ENCODE results near the gene LTV1. TPM values are rescaled to one million over a fixed set of nuclear protein-coding genes. Genes with fewer than 3 reads are reported as not detected.
"Not testable (repeated sequence)": the region's sequence is repeated elsewhere in the genome, so short reads cannot be mapped to it uniquely, and the experiment has no call there.

LTV1 gene
- total RNA-seq, 2 donors from 2014 or later, result 26.3 to 30.8 TPM

DNA sequence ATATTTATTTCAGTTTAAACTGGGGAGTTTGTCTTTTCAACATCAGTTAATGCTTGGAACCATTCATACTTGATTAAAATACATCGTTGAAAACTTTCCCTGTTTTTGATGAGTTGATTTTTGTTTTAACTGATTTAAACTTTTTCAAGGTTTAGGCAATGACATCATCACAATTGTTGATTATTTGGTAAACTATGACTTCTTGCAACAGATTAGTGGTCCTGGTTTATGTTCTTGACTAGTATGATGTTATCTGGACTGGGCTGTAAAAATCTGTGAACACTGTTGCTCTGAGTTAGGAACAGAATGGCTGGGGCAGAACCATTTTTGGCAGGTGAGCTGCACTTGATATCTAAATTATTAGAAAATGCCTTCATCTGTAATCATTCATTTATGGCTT, 21.1 kb downstream of the LTV1 start, which contains the start of gene ZC2HC1B:
Gene ZC2HC1B, plus strand, starts transcription at position 241 of the 400 bp plus-strand sequence. Its CDS starts 66 bp downstream, at position 307.
- H3K27ac ChIP-seq (ENCODE audit: low read depth, low read length), result no peak within 1 kb of the TSS
- no peak for DNase-seq
- peaks cover 13% of the 10 kb centered on the region for H3K9me3 ChIP-seq (ENCODE audit: control insufficient read depth, low read length)
- H3K4me3 ChIP-seq (ENCODE audit: low read length), result no peak within 1 kb of the TSS
- Mint-ChIP-seq H3K4me1 (no peaks in the 10 kb centered on the region), H3K27me3 (ENCODE audit: insufficient read depth) (no peaks in the 10 kb centered on the region), H3K9me3 (no peaks in the 10 kb centered on the region), H3K27ac (no peak within 1 kb of the TSS), H3K4me3 (no peak within 1 kb of the TSS), H3K36me3 (ENCODE audit: low read depth) (peaks cover 42% of the 10 kb centered on the region)
- TF ChIP-seq, protein P1, sequence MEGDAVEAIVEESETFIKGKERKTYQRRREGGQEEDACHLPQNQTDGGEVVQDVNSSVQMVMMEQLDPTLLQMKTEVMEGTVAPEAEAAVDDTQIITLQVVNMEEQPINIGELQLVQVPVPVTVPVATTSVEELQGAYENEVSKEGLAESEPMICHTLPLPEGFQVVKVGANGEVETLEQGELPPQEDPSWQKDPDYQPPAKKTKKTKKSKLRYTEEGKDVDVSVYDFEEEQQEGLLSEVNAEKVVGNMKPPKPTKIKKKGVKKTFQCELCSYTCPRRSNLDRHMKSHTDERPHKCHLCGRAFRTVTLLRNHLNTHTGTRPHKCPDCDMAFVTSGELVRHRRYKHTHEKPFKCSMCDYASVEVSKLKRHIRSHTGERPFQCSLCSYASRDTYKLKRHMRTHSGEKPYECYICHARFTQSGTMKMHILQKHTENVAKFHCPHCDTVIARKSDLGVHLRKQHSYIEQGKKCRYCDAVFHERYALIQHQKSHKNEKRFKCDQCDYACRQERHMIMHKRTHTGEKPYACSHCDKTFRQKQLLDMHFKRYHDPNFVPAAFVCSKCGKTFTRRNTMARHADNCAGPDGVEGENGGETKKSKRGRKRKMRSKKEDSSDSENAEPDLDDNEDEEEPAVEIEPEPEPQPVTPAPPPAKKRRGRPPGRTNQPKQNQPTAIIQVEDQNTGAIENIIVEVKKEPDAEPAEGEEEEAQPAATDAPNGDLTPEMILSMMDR (conservative IDR thresholded peaks at IDR 0.05), result no peak
- H3K9ac ChIP-seq (ENCODE audit: extremely low read depth, low read length, poor library complexity, severe bottlenecking), result no peak within 1 kb of the TSS
- H3K4me1 ChIP-seq (ENCODE audit: control insufficient read depth, insufficient read depth, low read length), result no peaks in the 10 kb centered on the region
- no peaks in the 10 kb centered on the region for H3K27me3 ChIP-seq (ENCODE audit: control insufficient read depth, insufficient read depth, low read length, poor library complexity, severe bottlenecking)
- 83 to 100% methylated on average over 1 of the region's 1 CpG for WGBS, 2 experiments (ENCODE audit: insufficient coverage in 1 of 2, insufficient read length in 1 of 2)
- peaks cover 61% of the 10 kb centered on the region for H3K36me3 ChIP-seq (ENCODE audit: control insufficient read depth, insufficient read depth, low read length)

DNA sequence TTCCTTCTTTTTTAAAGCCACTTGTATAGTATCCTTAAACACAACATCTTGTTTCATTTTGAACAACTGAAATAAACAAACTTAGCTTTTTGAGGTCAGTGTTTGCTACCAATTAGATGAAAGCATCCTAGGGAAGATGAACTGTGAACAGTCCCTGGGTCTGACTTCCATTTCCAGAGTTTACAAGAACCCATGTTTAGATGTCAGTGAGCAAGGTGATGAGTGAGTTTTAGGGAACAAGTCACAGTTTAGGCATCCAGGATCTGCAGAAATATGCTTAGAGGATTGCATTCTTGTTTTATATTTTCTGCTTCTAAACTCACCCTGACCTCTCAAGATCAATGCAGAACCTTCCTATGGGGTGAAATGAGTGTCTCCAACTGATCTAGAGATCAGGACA, 24.1 kb downstream of the LTV1 start:
- Mint-ChIP-seq H3K27me3 (ENCODE audit: insufficient read depth) (no peaks in the 10 kb centered on the region), H3K4me1 (no peaks in the 10 kb centered on the region), H3K27ac (no peak overlapping the region), H3K4me3 (no peak overlapping the region), H3K36me3 (ENCODE audit: low read depth) (peaks cover 22% of the 10 kb centered on the region), H3K9me3 (no peaks in the 10 kb centered on the region)
- Histone ChIP-seq H3K36me3 (ENCODE audit: control insufficient read depth, insufficient read depth, low read length) (peaks cover 34% of the 10 kb centered on the region), H3K27me3 (ENCODE audit: control insufficient read depth, insufficient read depth, low read length, poor library complexity, severe bottlenecking) (no peaks in the 10 kb centered on the region), H3K4me1 (ENCODE audit: control insufficient read depth, insufficient read depth, low read length) (no peaks in the 10 kb centered on the region), H3K9ac (ENCODE audit: extremely low read depth, low read length, poor library complexity, severe bottlenecking) (no peak overlapping the region), H3K27ac (ENCODE audit: low read depth, low read length) (no peak overlapping the region), H3K4me3 (ENCODE audit: low read length) (no peak overlapping the region), H3K9me3 (ENCODE audit: control insufficient read depth, low read length) (peaks cover 13% of the 10 kb centered on the region)
- DNase-seq, result no peak
- TF ChIP-seq, protein P1 (conservative IDR thresholded peaks at IDR 0.05), result no peak

DNA sequence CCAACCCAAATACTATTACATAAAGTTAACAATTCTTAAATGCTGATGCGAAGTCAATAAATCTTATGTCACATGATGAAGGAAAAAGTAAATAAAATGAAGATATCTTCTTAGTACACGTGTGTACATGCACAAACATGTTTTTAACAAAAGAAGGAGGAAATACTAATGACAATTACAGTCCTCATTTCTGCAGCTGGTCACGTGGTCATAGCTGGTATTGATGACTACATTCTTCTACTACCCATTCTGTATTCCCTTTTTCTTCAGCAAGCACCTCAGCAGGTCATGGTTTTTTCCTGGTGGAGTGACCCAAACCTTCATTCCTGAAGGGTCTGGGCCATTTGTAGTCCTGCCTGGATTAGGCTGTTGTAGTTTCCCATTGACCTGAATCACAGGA, 25.7 kb downstream of the LTV1 start:
- H3K36me3 Mint-ChIP-seq (ENCODE audit: low read depth), result peaks cover 16% of the 10 kb centered on the region
- 90 to 96% methylated on average over 2 to 3 of the region's 3 CpGs for WGBS, 2 experiments (ENCODE audit: insufficient coverage in 1 of 2, insufficient read length in 1 of 2)
- not testable (repeated sequence) for H3K4me1 Mint-ChIP-seq; H3K4me1 ChIP-seq (ENCODE audit: control insufficient read depth, insufficient read depth, low read length); H3K27me3 Mint-ChIP-seq (ENCODE audit: insufficient read depth); H3K9ac ChIP-seq (ENCODE audit: extremely low read depth, low read length, poor library complexity, severe bottlenecking); H3K27ac ChIP-seq (ENCODE audit: low read depth, low read length); H3K27ac Mint-ChIP-seq; H3K4me3 ChIP-seq (ENCODE audit: low read length); H3K4me3 Mint-ChIP-seq; H3K27me3 ChIP-seq (ENCODE audit: control insufficient read depth, insufficient read depth, low read length, poor library complexity, severe bottlenecking); DNase-seq; H3K9me3 Mint-ChIP-seq
- Histone ChIP-seq H3K36me3 (ENCODE audit: control insufficient read depth, insufficient read depth, low read length) (peaks cover 18% of the 10 kb centered on the region), H3K9me3 (ENCODE audit: control insufficient read depth, low read length) (peaks cover 13% of the 10 kb centered on the region)

DNA sequence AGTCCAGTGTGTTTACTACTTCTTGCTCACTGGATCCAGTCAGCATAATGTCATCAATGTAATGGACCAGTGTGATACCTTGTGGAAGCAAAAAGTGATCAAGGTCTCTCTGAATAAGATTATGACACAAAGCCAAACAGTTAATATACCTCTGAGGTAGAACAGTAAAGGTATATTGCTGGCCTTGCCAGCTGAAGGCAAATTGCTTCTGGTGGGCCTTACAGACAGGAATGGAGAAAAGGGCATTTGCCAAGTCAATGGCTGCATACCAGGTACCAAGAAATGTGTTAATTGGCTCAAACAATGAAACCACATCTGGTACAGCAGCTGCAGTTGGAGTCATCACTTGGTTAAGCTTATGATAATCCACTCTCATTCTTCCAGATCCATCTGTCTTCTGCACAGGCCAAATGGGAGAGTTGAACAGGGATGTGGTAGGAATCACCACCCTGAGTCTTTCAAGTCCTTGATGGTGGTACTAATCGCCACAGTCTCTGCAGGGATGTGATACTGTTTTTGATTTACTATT, 28.1 kb downstream of the LTV1 start:
- H3K9me3 Mint-ChIP-seq, result peaks cover 16% of the 10 kb centered on the region
- not testable (repeated sequence) for H3K27ac Mint-ChIP-seq; H3K27ac ChIP-seq (ENCODE audit: low read depth, low read length); H3K36me3 Mint-ChIP-seq (ENCODE audit: low read depth); H3K4me3 ChIP-seq (ENCODE audit: low read length); H3K4me3 Mint-ChIP-seq; H3K27me3 Mint-ChIP-seq (ENCODE audit: insufficient read depth); H3K27me3 ChIP-seq (ENCODE audit: control insufficient read depth, insufficient read depth, low read length, poor library complexity, severe bottlenecking); H3K4me1 Mint-ChIP-seq; H3K4me1 ChIP-seq (ENCODE audit: control insufficient read depth, insufficient read depth, low read length); H3K9ac ChIP-seq (ENCODE audit: extremely low read depth, low read length, poor library complexity, severe bottlenecking); H3K36me3 ChIP-seq (ENCODE audit: control insufficient read depth, insufficient read depth, low read length); DNase-seq
- H3K9me3 ChIP-seq (ENCODE audit: control insufficient read depth, low read length), result peaks cover 21% of the 10 kb centered on the region
- WGBS, 2 experiments (ENCODE audit: insufficient coverage in 1 of 2, insufficient read length in 1 of 2), result 78 to 100% methylated on average over 1 of the region's 1 CpG
